K562 (cell line): ENCODE measurements around the gene ATP6V0D1. TPM values are rescaled to one million over a fixed set of nuclear protein-coding genes. Genes with fewer than 3 reads are reported as not detected.

ENCODE experiments used
- ATAC-seq: fragments of 200-7000 bp; cut with Tn5 transposase; 3 replicates; pipeline ENCODE4 v1.9.1; 2020; ENCODE audit warnings: moderate library complexity
- BruUV-seq: library from RNA; stranded (reverse); fragments of 400-500 nt; replicated peaks from 2 replicates; lab custom pipeline; 2021; lab: Mats Ljungman, UMichigan
- CTCF ChIA-PET: fragments of 300-600 bp; formaldehyde crosslinking; extraction: SDS; loops from one replicate; lab custom pipeline; 2021; ENCODE audit warnings: low intra/inter-chr PET ratio; lab: Yijun Ruan, JAX
- POLR2A ChIA-PET: fragments of 300-600, 350-650 bp; sonication (Branson Sonifier 250); formaldehyde crosslinking; extraction: SDS; loops from one replicate; lab custom pipeline; 2021; ENCODE audit warnings: antibody characterized with exemption, inconsistent platforms; lab: Yijun Ruan, JAX
- DNase-seq, 4 experiments: peaks; one replicate each; pipeline versions ENCODE4 v3.0.0 to v3.0.0-alpha.2; 2011 to 2018; ENCODE audit warnings: low spot score in 3 of 4, mixed read lengths in 3 of 4; ENCODE audit errors: extremely low read depth in 1 of 4
- FAIRE-seq: peaks from 2 replicates; lab custom pipeline; 2011; peaks lifted over from hg19 to GRCh38; lab: Jason Lieb, UNC
- H2AFZ ChIP-seq: 2 replicates; pipeline ENCODE4 v1.6.0; 2011; ENCODE audit warnings: low read depth, low read length, control low read depth, inconsistent platforms
- H3K27ac ChIP-seq: fragments of 200-600 bp; 3 replicates; pipeline ENCODE4 v1.8.0; 2011; ENCODE audit warnings: low read depth, mild to moderate bottlenecking, control low read depth, inconsistent platforms, low read length, moderate library complexity, mixed read lengths; ENCODE audit errors: extremely low read depth
- H3K27me3 ChIP-seq, 2 experiments: fragments of 300-600 bp in 1 of 2; 2 replicates in 1 of 2; 3 replicates in 1 of 2; pipeline versions ENCODE4 v1.6.0 to v1.8.0; 2011; ENCODE audit warnings: inconsistent platforms in 2 of 2, low read length in 2 of 2, mild to moderate bottlenecking in 1 of 2, mixed read lengths in 1 of 2, moderate library complexity in 1 of 2; ENCODE audit not compliant: control insufficient read depth in 2 of 2, insufficient read depth in 2 of 2
- H3K36me3 ChIP-seq: fragments of 300-600 bp; 3 replicates; pipeline ENCODE4 v1.8.0; 2011; ENCODE audit warnings: mild to moderate bottlenecking, low read length, inconsistent platforms; ENCODE audit not compliant: control insufficient read depth, insufficient read depth
- H3K4me1 ChIP-seq, 2 experiments: fragments of 200-600 bp in 1 of 2; replicated peaks in 1 of 2; 2 replicates in 1 of 2; 3 replicates in 1 of 2; pipeline versions ENCODE4 v1.5.1 to v1.8.0; 2011; ENCODE audit warnings: inconsistent platforms in 2 of 2, low read length in 2 of 2, mild to moderate bottlenecking in 1 of 2, mixed read lengths in 1 of 2, moderate library complexity in 1 of 2; ENCODE audit not compliant: control insufficient read depth in 2 of 2, insufficient read depth in 2 of 2
- H3K4me2 ChIP-seq: 2 replicates; pipeline ENCODE4 v1.6.1; 2011; ENCODE audit warnings: low read length, control low read depth, inconsistent platforms, mixed read lengths; ENCODE audit not compliant: insufficient read depth
- H3K4me3 ChIP-seq: fragments of 200-600 bp; sonication (generic), shearing (Covaris generic); 2 replicates; pipeline ENCODE4 v1.5.1; 2016; ENCODE audit warnings: control low read depth, inconsistent platforms
- H3K79me2 ChIP-seq: fragments of 200-600 bp; 3 replicates; pipeline ENCODE4 v1.8.0; 2011; ENCODE audit warnings: low read length, inconsistent platforms; ENCODE audit not compliant: control insufficient read depth, insufficient read depth
- H3K9ac ChIP-seq, 2 experiments: 2 replicates each; pipeline versions ENCODE4 v1.6.0 to v1.6.1; 2011; ENCODE audit warnings: low read depth in 2 of 2, low read length in 2 of 2, control low read depth in 1 of 2, inconsistent platforms in 1 of 2, mild to moderate bottlenecking in 1 of 2, mixed read lengths in 1 of 2; ENCODE audit not compliant: insufficient read depth in 1 of 2
- H3K9me1 ChIP-seq: one replicate; pipeline ENCODE4 v1.6.0; 2011; ENCODE audit warnings: inconsistent platforms, mild to moderate bottlenecking, low read length, moderate library complexity; ENCODE audit not compliant: control insufficient read depth, insufficient read depth
- H3K9me3 ChIP-seq: replicated peaks from 2 replicates; pipeline ENCODE4 v1.5.1; 2011; ENCODE audit warnings: low read depth, low read length, inconsistent platforms; ENCODE audit not compliant: control insufficient read depth, insufficient read depth
- H4K20me1 ChIP-seq: replicated peaks from 2 replicates; pipeline ENCODE4 v1.6.1; 2011; ENCODE audit warnings: low read length, inconsistent platforms, mixed read lengths; ENCODE audit not compliant: control insufficient read depth, insufficient read depth
- NFRKB ChIP-seq: fragments of 450-650 bp; IDR thresholded peaks from 2 replicates; pipeline ENCODE4 v1.6.1; 2016; ENCODE audit warnings: low read depth
- RHOXF2B ChIP-seq: fragments of 250-450 bp; sonication (Bioruptor Pico); conservative IDR thresholded peaks from 2 replicates; pipeline ENCODE4 v1.5.1; 2021
- ZFP36 ChIP-seq: fragments of 150-350 bp; IDR thresholded peaks from 2 replicates; pipeline ENCODE4 v1.6.1; 2018; ENCODE audit warnings: low read length, low read depth; ENCODE audit not compliant: partially characterized antibody
- ZNF766 ChIP-seq: fragments of 200-800 bp; sonication (Bioruptor generic); conservative IDR thresholded peaks from 2 replicates; pipeline ENCODE4 v1.6.1; 2016; ENCODE audit warnings: missing genetic modification characterization, missing compliant biosample characterization
- WGBS: fragments of 100-300 bp; shearing (Covaris generic); methylation state at CpG from one replicate; pipeline ENCODE4 v1.1.6; 2016; ENCODE audit warnings: low coverage, mixed read lengths; ENCODE audit not compliant: insufficient coverage; ENCODE audit errors: missing lambda C conversion rate; 5-methylcytosine and 5-hydroxymethylcytosine counted together
- in situ Hi-C: fragments of 300-500 bp; cut with MboI; formaldehyde crosslinking; loops from 4 replicates; pipeline ENCODE4 v1.15.0; 2018; ENCODE audit warnings: inconsistent platforms, mixed read lengths
- intact Hi-C: fragments of 100-400 bp; cut with micrococcal nuclease; formaldehyde crosslinking; loops from 2 replicates; pipeline ENCODE4 v1.14.2; 2022
- polyA plus RNA-seq, 8 experiments: library from polyadenylated mRNA; depleted of rRNA in 4 of 8; stranded (reverse) in 5 of 8; unstranded in 3 of 8; fragments of >200 nt; fragmentation: Nextera tagmentation in 2 of 8; fragmentation: Illumina TruSeq in 1 of 8; extraction: Ambion mirVana in 2 of 8; extraction: Trizol in 1 of 8; gene quantifications; 2 replicates each; pipeline versions ENCODE4 v1.2.1 to v1.2.3, GENCODE V29; 2011 to 2014; ENCODE audit warnings: inconsistent platforms in 1 of 8, missing spikeins in 1 of 8
- total RNA-seq, 7 experiments: library from RNA; depleted of rRNA in 6 of 7; stranded (reverse); fragments of >200 nt in 6 of 7; fragmentation: Illumina TruSeq in 2 of 7; extraction: Trizol in 2 of 7; gene quantifications; 2 replicates each; pipeline versions ENCODE4 v1.2.1 to v1.2.3, GENCODE V29; 2011 to 2021; ENCODE audit warnings: low replicate concordance in 1 of 7

ATP6V0D1 gene
- total and polyA plus RNA-seq, 9 of the 15 experiments (the other 6 are each of a cell fraction or from before 2014, with no cell fraction given), result 23.2 to 69.7 (median 45.6) TPM

DNA sequence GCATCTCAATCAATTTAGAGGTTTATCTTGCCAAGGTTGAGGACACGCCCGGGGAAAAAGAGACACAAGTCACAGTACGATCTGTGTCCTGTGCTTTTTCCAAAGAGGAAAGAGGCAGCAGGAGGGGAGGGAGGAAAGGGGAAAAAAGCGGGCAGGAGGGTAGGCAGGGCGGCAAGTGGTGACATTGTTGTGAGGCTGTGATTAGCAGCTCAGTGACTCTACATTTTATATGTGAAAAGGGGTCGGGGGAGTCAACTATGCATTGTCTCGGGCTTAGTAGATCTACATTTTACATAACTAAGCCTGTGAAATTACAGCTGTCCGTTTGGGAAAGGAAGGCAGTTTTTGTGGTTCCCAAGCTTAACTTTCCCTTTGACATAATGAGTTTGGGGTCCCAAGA lies 25.5 kb upstream of the ATP6V0D1 start:
- Histone ChIP-seq H3K9ac (peak overlapping the region in 1 of 2 experiments; percentile 55; a peak in 1 of 4 replicates), H2AFZ (peak overlapping the region; percentile 48; the same call in 1 of the 2 replicates), H3K9me1 (no peaks in the 10 kb centered on the region), H3K4me1 (peaks cover 22 to 26% of the 10 kb centered on the region in 2 experiments; a peak in 3 of 5 replicates), H3K27me3 (no peaks in the 10 kb centered on the region), H3K4me3 (no peak overlapping the region), H4K20me1 (no peaks in the 10 kb centered on the region), H3K9me3 (no peaks in the 10 kb centered on the region), H3K79me2 (no peaks in the 10 kb centered on the region), H3K36me3 (no peaks in the 10 kb centered on the region), H3K4me2 (no peak overlapping the region), H3K27ac (peak overlapping the region; percentile 23; the same call in 2 of the 3 replicates)
- TF ChIP-seq ZFP36 (no peak), NFRKB (0 out of 2 replicates have a peak, but pooled peaks have one; percentile 27), RHOXF2B (CRISPR knock-in tag) (no peak), ZNF766 (0 out of 2 replicates have a peak, but pooled peaks have one; percentile 37)
- ChIA-PET POLR2A (no interaction called here), CTCF (no interaction called here)
- DNase-seq, result no peak
- BruUV-seq, result no TSS peak
- 45% methylated on average over 8 of the region's 8 CpGs for WGBS
- intact Hi-C loops, result no loop called here
- no peak for FAIRE-seq
- ATAC-seq, result no peak
- in situ Hi-C loops, result no loop called here
